ENCODE measurements around the gene NRARP. TPM values are rescaled to one million over a fixed set of nuclear protein-coding genes. Genes with fewer than 3 reads are reported as not detected.
"Not testable (repeated sequence)": the region's sequence is repeated elsewhere in the genome, so short reads cannot be mapped to it uniquely, and the experiment has no call there.

Gene NRARP
- total RNA-seq, 1 donor from 2014 or later, result 20.4 TPM

- no peak for ATAC-seq
Observed at GRCh38 chr9:137276473-137277328, 25.4 kb downstream of the NRARP start.

- ATAC-seq, result no peak
Observed at GRCh38 chr9:137275588-137276472, 26.2 kb downstream of the NRARP start.

GRCh38 chr9:137275203-137275587, 26.9 kb downstream of the NRARP start:
- no peak for ATAC-seq

- peak; percentile 65 for ATAC-seq
Observed at GRCh38 chr9:137273611-137274320, 28.3 kb downstream of the NRARP start.

- no peak for ATAC-seq
Observed at GRCh38 chr9:137273095-137273490, 29.0 kb downstream of the NRARP start.

GRCh38 chr9:137272241-137273094, 29.6 kb downstream of the NRARP start:
- no peak for ATAC-seq

GRCh38 chr9:137271696-137272076, 30.4 kb downstream of the NRARP start:
- ATAC-seq, result no peak

GRCh38 chr9:137270929-137271695, 31.0 kb downstream of the NRARP start:
- ATAC-seq, result no peak

- ATAC-seq, result peak; percentile 16
Observed at GRCh38 chr9:137269231-137269772, 32.8 kb downstream of the NRARP start.

- no peak for ATAC-seq
Observed at GRCh38 chr9:137268538-137269201, 33.4 kb downstream of the NRARP start.

- ATAC-seq, result peak; percentile 1
Observed at GRCh38 chr9:137267933-137268355, 34.1 kb downstream of the NRARP start.

- no peak for ATAC-seq
Observed at GRCh38 chr9:137266585-137267453, 35.3 kb downstream of the NRARP start.

- no peak for ATAC-seq
Observed at GRCh38 chr9:137266162-137266527, 35.9 kb downstream of the NRARP start.

- no peak for ATAC-seq
Observed at GRCh38 chr9:137265496-137266161, 36.4 kb downstream of the NRARP start.

- no peak for ATAC-seq
Observed at GRCh38 chr9:137264067-137264466, 38.0 kb downstream of the NRARP start.

- ATAC-seq, result no peak
Observed at GRCh38 chr9:137263506-137263905, 38.6 kb downstream of the NRARP start.

GRCh38 chr9:137262909-137263285, 39.2 kb downstream of the NRARP start:
- ATAC-seq, result no peak

- not testable (repeated sequence) for ATAC-seq
Observed at GRCh38 chr9:137262173-137262908, 39.7 kb downstream of the NRARP start.

Measured in esophagus mucosa (tissue), 1 donor.